ENCODE measurements around the gene SLC35F1. TPM values are rescaled to one million over a fixed set of nuclear protein-coding genes. Genes with fewer than 3 reads are reported as not detected.

Gene SLC35F1
- total and polyA plus RNA-seq, 2 donors (not counting 3 experiments of a cell fraction or from before 2014, with no cell fraction given), result not detected

- no TSS peak for BruUV-seq (replicated peaks)
- Histone ChIP-seq H3K9ac (replicated peaks; ENCODE audit: extremely low read depth, insufficient read depth, low read length) (no peak overlapping the region), H3K4me1 (ENCODE audit: control insufficient read depth, extremely low read depth, insufficient read depth, low read length) (no peaks in the 10 kb centered on the region), H3K9me1 (replicated peaks; ENCODE audit: control insufficient read depth, extremely low read depth, insufficient read depth, low read length) (no peaks in the 10 kb centered on the region), H4K20me1 (replicated peaks; ENCODE audit: control insufficient read depth, extremely low read depth, insufficient read depth, low read length) (no peaks in the 10 kb centered on the region), H3K4me3 (replicated peaks in 1 of 3; ENCODE audit: insufficient read depth in 1 of 3, low read depth in 1 of 3, low read length in 3 of 3) (no peak overlapping the region), H3K36me3 (ENCODE audit: control insufficient read depth in 2 of 2, extremely low read depth in 1 of 2, insufficient read depth in 2 of 2, low read length in 2 of 2) (no peaks in the 10 kb centered on the region), H3K9me3 (replicated peaks; ENCODE audit: control insufficient read depth, insufficient read depth, low read length) (no peaks in the 10 kb centered on the region), H2AFZ (ENCODE audit: low read depth, low read length) (no peak overlapping the region), H3K4me2 (ENCODE audit: insufficient read depth, low read length) (no peak overlapping the region), H3K79me2 (ENCODE audit: control insufficient read depth, insufficient read depth, low read length) (no peaks in the 10 kb centered on the region), H3K27me3 (ENCODE audit: control insufficient read depth in 2 of 2, insufficient read depth in 2 of 2, low read length in 2 of 2) (peaks cover 12 to 22% of the 10 kb centered on the region in 2 experiments), H3K27ac (ENCODE audit: insufficient read depth, low read depth, low read length) (no peak overlapping the region)
- intact Hi-C loops (cut with micrococcal nuclease), result no loop called here
- TF ChIP-seq JUN (IDR thresholded peaks at IDR 0.05; ENCODE audit: borderline replicate concordance, insufficient read depth, insufficient read length, low read depth) (no peak), MAX (IDR thresholded peaks at IDR 0.05; ENCODE audit: insufficient read depth, insufficient read length) (no peak), EZH2 (IDR thresholded peaks at IDR 0.05; ENCODE audit: borderline replicate concordance, low read depth, low read length, severe bottlenecking) (no peak), POLR2A (IDR thresholded peaks at IDR 0.05; ENCODE audit: low read depth, low read length) (no peak), GATA2 (IDR thresholded peaks at IDR 0.05; ENCODE audit: insufficient read depth, insufficient read length, low read depth, low read length) (no peak), POLR2AphosphoS5 (IDR thresholded peaks at IDR 0.05; ENCODE audit: insufficient read depth, low read depth, low read length) (no peak), FOS (IDR thresholded peaks at IDR 0.05; ENCODE audit: borderline replicate concordance, insufficient read depth, low read length) (no peak), MYC (IDR thresholded peaks at IDR 0.05; ENCODE audit: low read depth, low read length) (no peak), CTCF (IDR thresholded peaks at IDR 0.05; ENCODE audit: extremely low read depth in 1 of 2, insufficient read depth in 1 of 2, low read depth in 1 of 2, low read length in 2 of 2) (no peak)
- no peak for DNase-seq (ENCODE audit: low read depth, low spot score)
- ChIA-PET POLR2A (no interaction called here), CTCF (no interaction called here)
- dilution Hi-C loops (cut with MboI; ENCODE audit: extremely low pct_ligation_motif_present, low sequenced_read_pairs), result no loop called here
- no peak for FAIRE-seq
These were observed 4.6 kb downstream of the SLC35F1 start for GRCh38 chr6:117911660-117912059.

Measured in endothelial cell of umbilical vein (primary cell).